NCI-H2081 treated with DMSO at 0.1 percent for 48 hours (cell line): ENCODE data around the gene PPP1R9A.

Experiments
- DNase-seq: peaks from one replicate; lab custom pipeline; 2025; lab: John Stamatoyannopoulos, UW

PPP1R9A gene

GRCh38 chr7:95263785-95264362 lies 356.5 kb downstream of the PPP1R9A start:
- DNase-seq: no peak

- no peak for DNase-seq
These were observed 357.0 kb downstream of the PPP1R9A start for GRCh38 chr7:95264363-95264891.

- no peak for DNase-seq
These were observed 358.2 kb downstream of the PPP1R9A start for GRCh38 chr7:95265634-95266033.

GRCh38 chr7:95267754-95268153 lies 360.4 kb downstream of the PPP1R9A start:
- no peak for DNase-seq

- no peak for DNase-seq
These were observed 362.2 kb downstream of the PPP1R9A start for GRCh38 chr7:95269640-95270039.

GRCh38 chr7:95276114-95276513 lies 368.7 kb downstream of the PPP1R9A start:
- DNase-seq: no peak

- no peak for DNase-seq
These were observed 372.0 kb downstream of the PPP1R9A start for GRCh38 chr7:95279417-95279816.

- DNase-seq: no peak
These were observed 378.7 kb downstream of the PPP1R9A start for GRCh38 chr7:95286096-95286495.

- no peak for DNase-seq
These were observed 382.9 kb downstream of the PPP1R9A start for GRCh38 chr7:95290166-95290830.

GRCh38 chr7:95295397-95295796 lies 388.0 kb downstream of the PPP1R9A start:
- DNase-seq: no peak

GRCh38 chr7:95296456-95296855 lies 389.1 kb downstream of the PPP1R9A start:
- DNase-seq: no peak

- no peak for DNase-seq
These were observed 389.6 kb downstream of the PPP1R9A start for GRCh38 chr7:95297041-95297440.

GRCh38 chr7:95298091-95298490 lies 390.7 kb downstream of the PPP1R9A start:
- DNase-seq: no peak

- no peak for DNase-seq
These were observed 395.9 kb downstream of the PPP1R9A start for GRCh38 chr7:95303013-95303905.

GRCh38 chr7:95304990-95305389 lies 397.6 kb downstream of the PPP1R9A start:
- no peak for DNase-seq

GRCh38 chr7:95309951-95310350 lies 402.6 kb downstream of the PPP1R9A start:
- DNase-seq: no peak

GRCh38 chr7:95311389-95311788 lies 404.0 kb downstream of the PPP1R9A start:
- DNase-seq: no peak

- DNase-seq: no peak
These were observed 405.2 kb downstream of the PPP1R9A start for GRCh38 chr7:95312561-95312960.

GRCh38 chr7:95316588-95316987 lies 409.2 kb downstream of the PPP1R9A start:
- DNase-seq: no peak

- no peak for DNase-seq
These were observed 410.2 kb downstream of the PPP1R9A start for GRCh38 chr7:95317546-95317945.

GRCh38 chr7:95317966-95318365 lies 410.6 kb downstream of the PPP1R9A start:
- DNase-seq: no peak

GRCh38 chr7:95318501-95319100 lies 411.2 kb downstream of the PPP1R9A start:
- peak; percentile 70 for DNase-seq
